MM.1S (cell line): ENCODE data around the gene GSTT2B.
"Not testable (repeated sequence)": the region's sequence is repeated elsewhere in the genome, so short reads cannot be mapped to it uniquely, and the experiment has no call there.

Experiments used
- EZH2 ChIP-seq: fragments of 300-600 bp; sonication (generic); optimal IDR thresholded peaks from 2 replicates; pipeline ENCODE3; 2017; ENCODE audit warnings: low read depth, mild to moderate bottlenecking, antibody characterized with exemption, low read length, mixed read lengths
- EZH2phosphoT487 ChIP-seq: fragments of 300-600 bp; sonication (generic); IDR thresholded peaks from 2 replicates; pipeline ENCODE4 v1.6.1; 2018; ENCODE audit warnings: antibody characterized with exemption, low read length
- TF ChIP-seq, protein P1 (sequence below): fragments of 300-600 bp; sonication (generic); IDR thresholded peaks from 2 replicates; pipeline ENCODE4 v1.5.1; 2016; ENCODE audit warnings: antibody characterized with exemption, low read length, mixed read lengths

DNA sequence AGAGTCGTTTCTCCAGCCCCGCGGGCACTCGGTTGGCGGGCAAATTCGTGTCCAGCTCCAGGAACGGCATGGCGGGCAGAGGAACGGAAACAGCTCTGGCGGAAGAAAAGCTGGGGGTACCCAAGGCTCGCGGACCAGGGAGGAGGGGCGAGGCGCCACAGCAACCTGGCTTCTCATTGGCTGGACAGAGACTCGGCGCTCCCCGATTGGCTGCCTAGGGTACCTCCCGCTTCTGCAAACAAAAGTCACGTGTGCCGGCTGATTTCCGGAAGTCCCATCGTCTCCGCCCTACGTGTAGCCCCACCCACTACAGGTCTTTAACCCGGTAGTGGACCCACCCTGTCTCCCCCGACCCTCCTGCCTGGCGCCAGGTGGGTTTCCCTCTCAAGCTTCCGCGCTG, 13.3 kb upstream of the GSTT2B start, which contains the start of gene DDT:
- TF ChIP-seq, protein P1, sequence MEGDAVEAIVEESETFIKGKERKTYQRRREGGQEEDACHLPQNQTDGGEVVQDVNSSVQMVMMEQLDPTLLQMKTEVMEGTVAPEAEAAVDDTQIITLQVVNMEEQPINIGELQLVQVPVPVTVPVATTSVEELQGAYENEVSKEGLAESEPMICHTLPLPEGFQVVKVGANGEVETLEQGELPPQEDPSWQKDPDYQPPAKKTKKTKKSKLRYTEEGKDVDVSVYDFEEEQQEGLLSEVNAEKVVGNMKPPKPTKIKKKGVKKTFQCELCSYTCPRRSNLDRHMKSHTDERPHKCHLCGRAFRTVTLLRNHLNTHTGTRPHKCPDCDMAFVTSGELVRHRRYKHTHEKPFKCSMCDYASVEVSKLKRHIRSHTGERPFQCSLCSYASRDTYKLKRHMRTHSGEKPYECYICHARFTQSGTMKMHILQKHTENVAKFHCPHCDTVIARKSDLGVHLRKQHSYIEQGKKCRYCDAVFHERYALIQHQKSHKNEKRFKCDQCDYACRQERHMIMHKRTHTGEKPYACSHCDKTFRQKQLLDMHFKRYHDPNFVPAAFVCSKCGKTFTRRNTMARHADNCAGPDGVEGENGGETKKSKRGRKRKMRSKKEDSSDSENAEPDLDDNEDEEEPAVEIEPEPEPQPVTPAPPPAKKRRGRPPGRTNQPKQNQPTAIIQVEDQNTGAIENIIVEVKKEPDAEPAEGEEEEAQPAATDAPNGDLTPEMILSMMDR: not testable (repeated sequence)
- not testable (repeated sequence) for TF ChIP-seq EZH2phosphoT487, EZH2
